ENCODE data around the gene GRID1.

DNA sequence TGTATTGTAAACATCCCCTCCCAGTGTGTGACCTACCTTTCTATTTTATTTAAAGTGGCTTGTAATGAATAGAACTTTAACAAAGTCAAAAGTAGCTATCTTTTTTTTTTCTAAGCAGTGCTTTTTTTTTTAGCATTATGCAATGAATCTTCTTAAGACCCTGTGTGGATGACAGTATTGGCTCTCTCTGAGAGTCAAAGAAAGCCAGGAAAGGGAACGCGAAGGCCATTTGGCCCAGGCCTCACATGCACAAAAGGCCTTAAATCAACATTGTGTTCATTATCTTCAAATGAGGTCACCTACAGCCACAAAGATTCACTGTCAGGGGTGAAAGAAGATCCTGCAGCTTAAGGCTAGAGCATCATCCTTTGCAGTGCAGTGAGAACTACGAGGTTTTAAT lies 721.5 kb downstream of the GRID1 start:
- TF ChIP-seq, protein P1, sequence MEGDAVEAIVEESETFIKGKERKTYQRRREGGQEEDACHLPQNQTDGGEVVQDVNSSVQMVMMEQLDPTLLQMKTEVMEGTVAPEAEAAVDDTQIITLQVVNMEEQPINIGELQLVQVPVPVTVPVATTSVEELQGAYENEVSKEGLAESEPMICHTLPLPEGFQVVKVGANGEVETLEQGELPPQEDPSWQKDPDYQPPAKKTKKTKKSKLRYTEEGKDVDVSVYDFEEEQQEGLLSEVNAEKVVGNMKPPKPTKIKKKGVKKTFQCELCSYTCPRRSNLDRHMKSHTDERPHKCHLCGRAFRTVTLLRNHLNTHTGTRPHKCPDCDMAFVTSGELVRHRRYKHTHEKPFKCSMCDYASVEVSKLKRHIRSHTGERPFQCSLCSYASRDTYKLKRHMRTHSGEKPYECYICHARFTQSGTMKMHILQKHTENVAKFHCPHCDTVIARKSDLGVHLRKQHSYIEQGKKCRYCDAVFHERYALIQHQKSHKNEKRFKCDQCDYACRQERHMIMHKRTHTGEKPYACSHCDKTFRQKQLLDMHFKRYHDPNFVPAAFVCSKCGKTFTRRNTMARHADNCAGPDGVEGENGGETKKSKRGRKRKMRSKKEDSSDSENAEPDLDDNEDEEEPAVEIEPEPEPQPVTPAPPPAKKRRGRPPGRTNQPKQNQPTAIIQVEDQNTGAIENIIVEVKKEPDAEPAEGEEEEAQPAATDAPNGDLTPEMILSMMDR (IDR thresholded peaks at IDR 0.05) = no peak
- no peak for TF ChIP-seq POLR2A (IDR thresholded peaks at IDR 0.05)

All from Peyer's patch (tissue), 4 donors.